Mammary epithelial cell (primary cell): ENCODE data around the gene SORD.
"Not testable (repeated sequence)": the region's sequence is repeated elsewhere in the genome, so short reads cannot be mapped to it uniquely, and the experiment has no call there.

ENCODE experiments used
- CTCF ChIP-seq, 2 donors: IDR thresholded peaks in 1 of 2; conservative IDR thresholded peaks in 1 of 2; 2 replicates each; pipeline ENCODE4 v1.5.1; 2011 to 2012; ENCODE audit warnings: inconsistent platforms in 2 of 2, low read length in 2 of 2, mild to moderate bottlenecking in 2 of 2, control low read depth in 1 of 2, low read depth in 1 of 2; ENCODE audit not compliant: insufficient read depth in 1 of 2; ENCODE audit errors: extremely low read depth in 1 of 2
- EZH2 ChIP-seq: IDR thresholded peaks from 2 replicates; pipeline ENCODE4 v1.6.1; 2012; ENCODE audit warnings: low read length, inconsistent platforms, borderline replicate concordance

- TF ChIP-seq CTCF (conservative IDR thresholded peaks at IDR 0.05 in 1 of 2, IDR thresholded peaks at IDR 0.05 in 1 of 2; ENCODE audit: extremely low read depth in 1 of 2, insufficient read depth in 1 of 2, low read depth in 1 of 2, low read length in 2 of 2); EZH2: not testable (repeated sequence)
Measured at GRCh38 chr15:45034087-45034486, 11.1 kb downstream of the SORD start.
